ENCODE results near the gene MRPS16.

MRPS16 gene

GRCh38 chr10:73215749-73216148, 36.7 kb downstream of the MRPS16 start:
- no peak overlapping the region for H2AK5ac ChIP-seq (ENCODE audit: low read depth, low read length)
- no peak overlapping the region for H3K14ac ChIP-seq (ENCODE audit: low read length)
- no peak overlapping the region for H2BK120ac ChIP-seq (ENCODE audit: low read depth, low read length)
- WGBS, 2 donors (ENCODE audit: extremely low coverage in 2 of 2, insufficient read length in 2 of 2, insufficient replicate concordance in 1 of 2), result no CpG with 5 or more reads among the region's 1 CpG
- no peak overlapping the region for H4K8ac ChIP-seq (ENCODE audit: low read depth, low read length)
- H3K4ac ChIP-seq (ENCODE audit: low read length), result no peak overlapping the region
- H2BK5ac ChIP-seq (ENCODE audit: low read length), result no peak overlapping the region
- no peak overlapping the region for H3K4me2 ChIP-seq (ENCODE audit: insufficient read depth, low read length, poor library complexity, severe bottlenecking)
- no peak overlapping the region for H3K23ac ChIP-seq (ENCODE audit: low read depth, low read length, poor library complexity)
- H3K27me3 ChIP-seq (ENCODE audit: control insufficient read depth in 3 of 3, insufficient read depth in 3 of 3, low read depth in 1 of 3, low read length in 3 of 3), result no peaks in the 10 kb centered on the region
- H2BK15ac ChIP-seq (ENCODE audit: low read length), result no peak overlapping the region
- no peaks in the 10 kb centered on the region for H3K79me1 ChIP-seq (ENCODE audit: low read depth, low read length)
- peaks cover 6 to 67% of the 10 kb centered on the region in 2 donors for H3K36me3 ChIP-seq (replicated peaks in 1 of 2; ENCODE audit: control insufficient read depth in 2 of 2, insufficient read depth in 2 of 2, low read length in 2 of 2)
- H3K27ac ChIP-seq (replicated peaks; ENCODE audit: low read length), result no peak overlapping the region
- H3K4me1 ChIP-seq (ENCODE audit: control insufficient read depth in 2 of 2, insufficient read depth in 1 of 2, low read depth in 1 of 2, low read length in 2 of 2), result no peaks in the 10 kb centered on the region
- H3K9ac ChIP-seq (ENCODE audit: low read depth, low read length, poor library complexity), result no peak overlapping the region
- H3K18ac ChIP-seq (ENCODE audit: low read length), result no peak overlapping the region
- H4K91ac ChIP-seq (ENCODE audit: low read depth, low read length, poor library complexity), result no peak overlapping the region
- no peak overlapping the region for H2AFZ ChIP-seq (ENCODE audit: low read length)
- no peak for DNase-seq (ENCODE audit: low spot score)
- peaks cover 0 to 6% of the 10 kb centered on the region in 2 donors for H3K9me3 ChIP-seq (replicated peaks in 1 of 2; ENCODE audit: control insufficient read depth in 2 of 2, insufficient read depth in 1 of 2, low read depth in 1 of 2, low read length in 2 of 2)
- no peak overlapping the region for H2BK12ac ChIP-seq (ENCODE audit: low read length)
- no peak overlapping the region for H3K4me3 ChIP-seq (ENCODE audit: low read length in 2 of 2)

GRCh38 chr10:73211106-73211811, 41.2 kb downstream of the MRPS16 start:
- Histone ChIP-seq H2AK5ac (ENCODE audit: low read depth, low read length) (no peak overlapping the region), H2AFZ (ENCODE audit: low read length) (no peak overlapping the region), H3K14ac (ENCODE audit: low read length) (no peak overlapping the region), H3K9ac (ENCODE audit: low read depth, low read length, poor library complexity) (no peak overlapping the region), H4K8ac (ENCODE audit: low read depth, low read length) (no peak overlapping the region), H3K27ac (replicated peaks; ENCODE audit: low read length) (no peak overlapping the region), H2BK12ac (ENCODE audit: low read length) (no peak overlapping the region), H2BK120ac (ENCODE audit: low read depth, low read length) (no peak overlapping the region), H3K4me3 (ENCODE audit: low read length in 2 of 2) (no peak overlapping the region), H3K4me1 (ENCODE audit: control insufficient read depth in 2 of 2, insufficient read depth in 1 of 2, low read depth in 1 of 2, low read length in 2 of 2) (no peaks in the 10 kb centered on the region), H3K36me3 (replicated peaks in 1 of 2; ENCODE audit: control insufficient read depth in 2 of 2, insufficient read depth in 2 of 2, low read length in 2 of 2) (peaks cover 4 to 64% of the 10 kb centered on the region in 2 donors), H3K4me2 (ENCODE audit: insufficient read depth, low read length, poor library complexity, severe bottlenecking) (no peak overlapping the region), H3K79me1 (ENCODE audit: low read depth, low read length) (no peaks in the 10 kb centered on the region), H2BK15ac (ENCODE audit: low read length) (no peak overlapping the region), H3K18ac (ENCODE audit: low read length) (no peak overlapping the region), H3K27me3 (ENCODE audit: control insufficient read depth in 3 of 3, insufficient read depth in 3 of 3, low read depth in 1 of 3, low read length in 3 of 3) (no peaks in the 10 kb centered on the region), H2BK5ac (ENCODE audit: low read length) (no peak overlapping the region), H3K23ac (ENCODE audit: low read depth, low read length, poor library complexity) (no peak overlapping the region), H3K9me3 (replicated peaks in 1 of 2; ENCODE audit: control insufficient read depth in 2 of 2, insufficient read depth in 1 of 2, low read depth in 1 of 2, low read length in 2 of 2) (peaks cover 0 to 3% of the 10 kb centered on the region in 2 donors), H4K91ac (ENCODE audit: low read depth, low read length, poor library complexity) (no peak overlapping the region), H3K4ac (ENCODE audit: low read length) (no peak overlapping the region)
- no CpG with 5 or more reads among the region's 4 CpGs for WGBS, 2 donors (ENCODE audit: extremely low coverage in 2 of 2, insufficient read length in 2 of 2, insufficient replicate concordance in 1 of 2)
- DNase-seq (ENCODE audit: low spot score), result no peak

GRCh38 chr10:73210395-73211105, 41.9 kb downstream of the MRPS16 start:
- Histone ChIP-seq H3K14ac (ENCODE audit: low read length) (no peak overlapping the region), H3K4me3 (ENCODE audit: low read length in 2 of 2) (no peak overlapping the region), H3K18ac (ENCODE audit: low read length) (no peak overlapping the region), H2AFZ (ENCODE audit: low read length) (no peak overlapping the region), H3K4me2 (ENCODE audit: insufficient read depth, low read length, poor library complexity, severe bottlenecking) (no peak overlapping the region), H3K27ac (replicated peaks; ENCODE audit: low read length) (no peak overlapping the region), H4K91ac (ENCODE audit: low read depth, low read length, poor library complexity) (no peak overlapping the region), H3K23ac (ENCODE audit: low read depth, low read length, poor library complexity) (no peak overlapping the region), H3K9me3 (replicated peaks in 1 of 2; ENCODE audit: control insufficient read depth in 2 of 2, insufficient read depth in 1 of 2, low read depth in 1 of 2, low read length in 2 of 2) (peaks cover 0 to 9% of the 10 kb centered on the region in 2 donors), H2BK12ac (ENCODE audit: low read length) (no peak overlapping the region), H3K9ac (ENCODE audit: low read depth, low read length, poor library complexity) (no peak overlapping the region), H3K27me3 (ENCODE audit: control insufficient read depth in 3 of 3, insufficient read depth in 3 of 3, low read depth in 1 of 3, low read length in 3 of 3) (no peaks in the 10 kb centered on the region), H4K8ac (ENCODE audit: low read depth, low read length) (no peak overlapping the region), H2BK15ac (ENCODE audit: low read length) (no peak overlapping the region), H3K36me3 (replicated peaks in 1 of 2; ENCODE audit: control insufficient read depth in 2 of 2, insufficient read depth in 2 of 2, low read length in 2 of 2) (peaks cover 4 to 57% of the 10 kb centered on the region in 2 donors), H2AK5ac (ENCODE audit: low read depth, low read length) (no peak overlapping the region), H2BK120ac (ENCODE audit: low read depth, low read length) (no peak overlapping the region), H2BK5ac (ENCODE audit: low read length) (no peak overlapping the region), H3K79me1 (ENCODE audit: low read depth, low read length) (no peaks in the 10 kb centered on the region), H3K4ac (ENCODE audit: low read length) (no peak overlapping the region), H3K4me1 (ENCODE audit: control insufficient read depth in 2 of 2, insufficient read depth in 1 of 2, low read depth in 1 of 2, low read length in 2 of 2) (no peaks in the 10 kb centered on the region)
- WGBS, 2 donors (ENCODE audit: extremely low coverage in 2 of 2, insufficient read length in 2 of 2, insufficient replicate concordance in 1 of 2), result no CpG with 5 or more reads among the region's 3 CpGs
- DNase-seq (ENCODE audit: low spot score), result no peak

- Histone ChIP-seq H3K79me1 (ENCODE audit: low read depth, low read length) (no peaks in the 10 kb centered on the region), H3K18ac (ENCODE audit: low read length) (no peak overlapping the region), H3K23ac (ENCODE audit: low read depth, low read length, poor library complexity) (no peak overlapping the region), H3K4ac (ENCODE audit: low read length) (no peak overlapping the region), H3K36me3 (replicated peaks in 1 of 2; ENCODE audit: control insufficient read depth in 2 of 2, insufficient read depth in 2 of 2, low read length in 2 of 2) (peaks cover 4 to 56% of the 10 kb centered on the region in 2 donors), H3K4me3 (ENCODE audit: low read length in 2 of 2) (no peak overlapping the region), H2BK120ac (ENCODE audit: low read depth, low read length) (no peak overlapping the region), H4K8ac (ENCODE audit: low read depth, low read length) (no peak overlapping the region), H2BK15ac (ENCODE audit: low read length) (no peak overlapping the region), H3K27ac (replicated peaks; ENCODE audit: low read length) (no peak overlapping the region), H3K4me2 (ENCODE audit: insufficient read depth, low read length, poor library complexity, severe bottlenecking) (no peak overlapping the region), H3K27me3 (ENCODE audit: control insufficient read depth in 3 of 3, insufficient read depth in 3 of 3, low read depth in 1 of 3, low read length in 3 of 3) (no peaks in the 10 kb centered on the region), H2AFZ (ENCODE audit: low read length) (no peak overlapping the region), H4K91ac (ENCODE audit: low read depth, low read length, poor library complexity) (no peak overlapping the region), H3K9ac (ENCODE audit: low read depth, low read length, poor library complexity) (no peak overlapping the region), H3K4me1 (ENCODE audit: control insufficient read depth in 2 of 2, insufficient read depth in 1 of 2, low read depth in 1 of 2, low read length in 2 of 2) (no peaks in the 10 kb centered on the region), H3K9me3 (replicated peaks in 1 of 2; ENCODE audit: control insufficient read depth in 2 of 2, insufficient read depth in 1 of 2, low read depth in 1 of 2, low read length in 2 of 2) (peaks cover 0 to 9% of the 10 kb centered on the region in 2 donors), H2BK12ac (ENCODE audit: low read length) (no peak overlapping the region), H2AK5ac (ENCODE audit: low read depth, low read length) (no peak overlapping the region), H3K14ac (ENCODE audit: low read length) (no peak overlapping the region), H2BK5ac (ENCODE audit: low read length) (no peak overlapping the region)
- no CpG with 5 or more reads among the region's 1 CpG for WGBS, 2 donors (ENCODE audit: extremely low coverage in 2 of 2, insufficient read length in 2 of 2, insufficient replicate concordance in 1 of 2)
- no peak for DNase-seq (ENCODE audit: low spot score)
Observed at GRCh38 chr10:73209705-73210104, 42.7 kb downstream of the MRPS16 start.
